SK-N-MC (cell line): ENCODE results near the gene KCTD10.
A peak's percentile ranks its signal among the peaks of the same experiment; 100 is the strongest.

ENCODE experiments used
- DNase-seq: peaks from one replicate; pipeline ENCODE4 v3.0.0-alpha.2; 2011; ENCODE audit warnings: low read depth, low spot score
- H3K27ac ChIP-seq: fragments of 200-600 bp; sonication (generic); 2 replicates; pipeline ENCODE4 v1.5.1; 2016; ENCODE audit warnings: mixed run types
- H3K36me3 ChIP-seq: fragments of 200-600 bp; sonication (generic); 2 replicates; pipeline ENCODE4 v1.6.1; 2017; ENCODE audit warnings: antibody characterized with exemption, low read length, mixed read lengths; ENCODE audit not compliant: insufficient read depth
- H3K4me3 ChIP-seq: fragments of 200-600 bp; sonication (generic); 2 replicates; pipeline ENCODE4 v1.5.1; 2016
- H3K9ac ChIP-seq: fragments of 200-600 bp; sonication (generic); 2 replicates; pipeline ENCODE4 v1.8.0; 2017; ENCODE audit warnings: mixed run types, mixed read lengths; ENCODE audit not compliant: insufficient read length
- H3K9me3 ChIP-seq: fragments of 200-600 bp; sonication (generic); 2 replicates; pipeline ENCODE4 v1.6.1; 2017; ENCODE audit warnings: low read depth, mild to moderate bottlenecking, antibody characterized with exemption, low read length, moderate library complexity, mixed read lengths
- EZH2 ChIP-seq: fragments of 200-600 bp; sonication (generic); IDR thresholded peaks from one replicate; pipeline ENCODE4 v1.6.1; 2017; ENCODE audit warnings: antibody characterized with exemption
- FOXP2 ChIP-seq: optimal IDR thresholded peaks from 2 replicates; pipeline ENCODE3; 2011; ENCODE audit warnings: mild to moderate bottlenecking, moderate library complexity; ENCODE audit not compliant: insufficient read depth; ENCODE audit errors: extremely low read length, control extremely low read depth
- POLR2AphosphoS5 ChIP-seq: IDR thresholded peaks from 2 replicates; pipeline ENCODE4 v1.6.1; 2012; ENCODE audit warnings: mild to moderate bottlenecking, low read depth, low read length, borderline replicate concordance

The KCTD10 gene

DNA sequence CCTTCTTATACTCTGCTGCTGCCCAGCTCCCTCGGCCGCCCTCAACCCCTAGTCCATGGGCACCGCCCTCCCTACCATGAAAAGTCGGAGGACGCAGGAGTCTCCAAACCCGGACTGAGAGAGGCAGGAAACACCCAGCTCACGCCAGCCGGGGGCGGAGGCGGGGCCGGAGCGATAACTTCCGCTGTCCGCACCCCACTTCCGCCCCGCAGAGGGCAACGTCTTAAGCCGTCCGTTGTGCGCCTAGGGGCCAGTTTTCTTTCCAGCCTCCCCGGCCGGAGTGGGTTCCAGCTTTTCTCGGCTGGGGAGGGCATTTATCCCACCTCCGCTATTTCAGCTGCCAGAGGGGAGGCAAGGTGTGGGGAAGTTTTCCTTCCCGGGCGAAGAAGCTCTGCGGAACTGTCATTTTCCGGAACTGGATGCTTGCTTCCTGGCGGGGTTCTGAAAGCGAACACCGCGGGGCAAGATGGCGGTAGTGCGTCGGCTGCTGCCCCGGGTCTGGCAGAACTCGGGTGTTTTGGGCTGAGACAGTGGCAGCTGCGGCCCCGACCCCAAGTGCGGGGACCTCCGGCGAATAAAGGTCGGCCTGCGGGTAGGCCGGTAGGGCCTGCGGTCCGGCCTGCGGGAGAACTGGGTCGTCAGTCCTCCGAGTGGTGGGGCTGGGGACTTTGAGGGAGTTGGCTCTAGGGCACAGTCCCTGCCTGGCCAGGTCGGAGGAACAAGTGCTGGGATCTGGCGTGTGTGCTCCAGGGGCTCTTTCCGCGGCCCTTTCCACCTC, at the start of gene KCTD10, which contains the start of gene UBE3B:
KCTD10 (minus strand) TSS at position 116 of the 778 bp plus-strand sequence; CDS start at position 78, 38 bp downstream.
UBE3B (plus strand) TSS at position 450 of the 778 bp plus-strand sequence. CDS start 5,918 bp downstream, outside the sequence.
- Histone ChIP-seq H3K4me3 (peak within 1 kb of the TSS; percentile 91), H3K36me3 (no peaks in the 10 kb centered on the region), H3K9me3 (no peaks in the 10 kb centered on the region), H3K27ac (peak within 1 kb of the TSS; percentile 94), H3K9ac (peak within 1 kb of the TSS; percentile 94)
- DNase-seq, result peak; percentile 64
- TF ChIP-seq POLR2AphosphoS5, result peak; percentile 85
- TF ChIP-seq EZH2, result no peak
- no peak for TF ChIP-seq FOXP2

DNA sequence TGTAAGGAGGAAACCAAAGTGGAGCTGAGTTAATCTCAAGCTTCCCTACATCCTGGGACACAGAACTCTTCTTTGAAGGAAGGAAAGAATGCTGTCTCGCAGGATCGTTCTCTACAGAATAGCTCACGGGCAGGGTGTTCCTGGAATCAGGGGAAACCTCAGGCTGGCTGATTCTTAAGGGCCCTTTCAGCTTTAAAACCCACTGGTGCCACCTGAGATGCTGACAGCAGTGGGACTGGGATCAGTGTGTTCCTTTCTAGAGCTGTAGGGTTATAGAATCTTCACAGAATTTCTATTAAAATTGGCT, 48.1 kb upstream of the KCTD10 start:
- TF ChIP-seq EZH2, result no peak
- TF ChIP-seq FOXP2, result no peak
- TF ChIP-seq POLR2AphosphoS5, result no peak
- no peak for DNase-seq
- Histone ChIP-seq H3K9ac (no peak overlapping the region), H3K27ac (no peak overlapping the region), H3K4me3 (no peak overlapping the region), H3K36me3 (peaks cover 7% of the 10 kb centered on the region; the same call in 1 of the 2 replicates), H3K9me3 (no peaks in the 10 kb centered on the region)

GRCh38 chr12:109524466-109525278, 47.6 kb upstream of the KCTD10 start:
- DNase-seq, result no peak
- H3K4me3 ChIP-seq, result no peak overlapping the region
- H3K36me3 ChIP-seq, result peaks cover 11% of the 10 kb centered on the region; the same call in 1 of the 2 replicates
- H3K9ac ChIP-seq, result no peak overlapping the region
- no peak for TF ChIP-seq POLR2AphosphoS5
- TF ChIP-seq EZH2, result no peak
- no peak for TF ChIP-seq FOXP2
- H3K9me3 ChIP-seq, result no peaks in the 10 kb centered on the region
- no peak overlapping the region for H3K27ac ChIP-seq

DNA sequence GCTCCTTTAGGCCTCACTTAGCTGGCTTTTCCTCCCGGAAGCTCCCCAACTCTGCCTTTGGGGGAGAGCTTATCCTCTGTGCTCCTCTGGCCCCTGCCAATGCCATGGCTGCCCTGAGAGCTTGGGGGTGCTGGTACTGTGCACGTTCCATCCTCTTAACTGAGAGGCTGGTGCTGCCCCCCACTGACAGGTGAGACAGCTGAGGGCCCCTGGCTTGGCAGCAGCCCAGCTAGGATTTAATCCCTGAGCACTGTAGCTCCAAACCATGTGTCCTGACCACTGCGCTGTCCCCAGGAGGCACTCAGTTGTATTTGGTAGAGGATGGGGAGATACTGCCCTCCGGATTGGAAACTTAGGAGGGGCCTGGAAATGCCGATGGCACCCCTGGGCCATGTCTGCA, 46.4 kb upstream of the KCTD10 start:
- DNase-seq, result no peak
- Histone ChIP-seq H3K9me3 (no peaks in the 10 kb centered on the region), H3K36me3 (peaks cover 18% of the 10 kb centered on the region), H3K4me3 (no peak overlapping the region), H3K9ac (no peak overlapping the region), H3K27ac (no peak overlapping the region)
- TF ChIP-seq POLR2AphosphoS5 (no peak), FOXP2 (no peak), EZH2 (no peak)

DNA sequence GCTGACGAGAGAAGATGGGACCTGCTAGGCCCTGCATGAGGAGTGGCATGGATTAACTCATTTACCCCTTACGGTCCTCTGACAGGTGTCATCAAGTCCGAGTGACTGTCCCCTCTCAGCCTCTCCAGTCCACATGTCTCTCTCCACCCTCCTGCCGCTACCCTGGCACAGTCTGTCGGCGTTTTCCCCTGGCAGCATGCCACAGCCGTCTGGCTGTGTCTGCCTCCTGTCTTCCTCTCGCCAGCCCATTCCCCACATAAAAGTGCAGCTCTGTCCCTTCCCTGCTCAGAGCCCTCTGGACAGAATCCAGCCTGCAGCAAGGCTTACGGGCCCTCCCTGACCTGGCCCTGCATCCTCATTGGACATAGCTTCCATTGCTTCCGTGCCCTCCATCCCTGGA, 46.0 kb upstream of the KCTD10 start:
- no peak for DNase-seq
- H3K27ac ChIP-seq, result no peak overlapping the region
- H3K9ac ChIP-seq, result no peak overlapping the region
- H3K36me3 ChIP-seq, result peaks cover 18% of the 10 kb centered on the region
- H3K4me3 ChIP-seq, result no peak overlapping the region
- TF ChIP-seq POLR2AphosphoS5, result no peak
- no peak for TF ChIP-seq EZH2
- TF ChIP-seq FOXP2, result no peak
- no peaks in the 10 kb centered on the region for H3K9me3 ChIP-seq

GRCh38 chr12:109521831-109522230, 44.7 kb upstream of the KCTD10 start:
- Histone ChIP-seq H3K4me3 (no peak overlapping the region), H3K27ac (no peak overlapping the region), H3K9me3 (no peaks in the 10 kb centered on the region), H3K36me3 (peaks cover 28% of the 10 kb centered on the region), H3K9ac (no peak overlapping the region)
- TF ChIP-seq FOXP2, result no peak
- TF ChIP-seq POLR2AphosphoS5, result no peak
- no peak for TF ChIP-seq EZH2
- DNase-seq, result no peak

- no peak for DNase-seq
- H3K9me3 ChIP-seq, result no peaks in the 10 kb centered on the region
- no peak overlapping the region for H3K4me3 ChIP-seq
- TF ChIP-seq POLR2AphosphoS5 (no peak), FOXP2 (no peak), EZH2 (no peak)
- H3K36me3 ChIP-seq, result peaks cover 31% of the 10 kb centered on the region
- peak overlapping the region; percentile 42 for H3K9ac ChIP-seq
- peak overlapping the region; percentile 65 for H3K27ac ChIP-seq
These were observed 42.7 kb upstream of the KCTD10 start for GRCh38 chr12:109519787-109520186.

DNA sequence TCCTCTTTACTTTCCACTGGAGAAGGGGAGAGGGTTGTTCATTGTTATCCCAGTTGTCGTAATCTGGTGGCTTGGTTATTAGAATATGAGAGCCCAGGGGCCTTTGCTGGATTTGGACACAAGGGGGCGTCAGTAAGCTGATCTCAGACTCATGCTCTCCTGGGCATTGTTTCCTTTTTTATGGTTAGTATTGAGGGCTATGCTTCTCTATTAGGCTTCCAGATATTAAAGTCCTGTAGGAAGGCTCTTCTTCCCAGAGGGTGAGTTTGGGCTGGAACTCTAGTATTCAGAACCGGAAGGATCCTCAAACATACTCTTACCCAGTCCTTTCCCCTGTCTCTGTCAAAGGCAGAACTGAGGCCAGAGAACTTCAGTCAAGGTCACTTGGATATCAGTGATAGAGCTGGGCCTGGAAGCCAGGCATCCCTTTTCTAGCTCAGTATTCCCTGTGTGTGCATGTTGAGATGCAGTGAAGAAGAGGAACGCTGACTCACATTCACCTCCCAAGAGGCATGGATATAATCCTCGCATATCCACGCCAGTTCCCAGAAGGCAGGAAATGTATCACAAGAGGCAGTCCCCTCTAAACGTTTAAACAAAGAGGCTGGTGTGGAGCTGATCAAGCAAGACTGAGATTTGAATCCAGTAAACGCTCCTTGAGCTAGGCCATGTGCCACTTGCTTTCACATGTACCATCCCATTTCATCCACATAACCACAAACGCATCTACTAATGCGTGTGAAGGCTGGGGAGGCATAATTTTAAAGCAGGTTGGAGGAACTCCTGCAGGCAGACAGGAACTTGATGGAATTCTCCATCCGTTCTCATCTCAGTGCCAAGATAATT, 41.9 kb upstream of the KCTD10 start:
- DNase-seq, result peak; percentile 40
- H3K4me3 ChIP-seq, result 0 out of 2 replicates have a peak overlapping the region, but pooled peaks have one; percentile 14
- H3K27ac ChIP-seq, result peak overlapping the region; percentile 65
- H3K9ac ChIP-seq, result peak overlapping the region; percentile 42
- no peaks in the 10 kb centered on the region for H3K9me3 ChIP-seq
- peaks cover 31% of the 10 kb centered on the region for H3K36me3 ChIP-seq
- TF ChIP-seq EZH2 (no peak), POLR2AphosphoS5 (no peak), FOXP2 (no peak)
